NT2/D1 (cell line): ENCODE data around the gene UBAP1.
"Not testable (repeated sequence)": the region's sequence is repeated elsewhere in the genome, so short reads cannot be mapped to it uniquely, and the experiment has no call there.

Source experiments
- SUZ12 ChIP-seq: IDR thresholded peaks from 2 replicates; pipeline ENCODE4 v1.6.1; 2011; ENCODE audit not compliant: insufficient read length, insufficient read depth; ENCODE audit errors: extremely low read depth
- YY1 ChIP-seq: IDR thresholded peaks from 2 replicates; pipeline ENCODE4 v1.6.1; 2011; ENCODE audit not compliant: insufficient read length, insufficient read depth
- ZNF274 ChIP-seq: IDR thresholded peaks from 2 replicates; pipeline ENCODE4 v1.6.1; 2011; ENCODE audit warnings: mild to moderate bottlenecking, low read depth, low read length

DNA sequence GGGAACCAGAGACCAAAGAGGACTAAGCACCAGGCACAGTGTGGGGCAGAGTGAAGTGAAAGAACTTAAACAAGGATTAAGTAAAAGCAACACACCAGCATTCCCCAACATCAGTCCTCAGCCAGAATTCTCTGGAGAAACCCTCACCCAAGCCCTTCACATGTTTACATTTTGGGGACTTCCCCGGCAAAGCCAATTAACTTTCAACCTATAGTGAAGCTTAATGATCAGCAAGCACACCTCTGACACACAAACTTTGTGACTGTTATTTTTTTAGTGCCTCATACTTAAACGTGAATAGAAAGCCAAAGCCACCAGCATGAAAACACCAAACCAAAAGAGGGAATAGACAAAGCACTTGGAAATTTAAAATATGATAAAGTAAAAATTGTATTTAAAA lies 94.7 kb downstream of the UBAP1 start:
- not testable (repeated sequence) for TF ChIP-seq SUZ12, YY1, ZNF274
